NCI-H510A treated with DMSO at 0.1 percent for 48 hours (cell line): ENCODE data around the gene ITPKB.
"Not testable (repeated sequence)": the region's sequence is repeated elsewhere in the genome, so short reads cannot be mapped to it uniquely, and the experiment has no call there.

ENCODE experiments used
- DNase-seq: peaks from one replicate; lab custom pipeline; 2025; lab: John Stamatoyannopoulos, UW

ITPKB gene

DNA sequence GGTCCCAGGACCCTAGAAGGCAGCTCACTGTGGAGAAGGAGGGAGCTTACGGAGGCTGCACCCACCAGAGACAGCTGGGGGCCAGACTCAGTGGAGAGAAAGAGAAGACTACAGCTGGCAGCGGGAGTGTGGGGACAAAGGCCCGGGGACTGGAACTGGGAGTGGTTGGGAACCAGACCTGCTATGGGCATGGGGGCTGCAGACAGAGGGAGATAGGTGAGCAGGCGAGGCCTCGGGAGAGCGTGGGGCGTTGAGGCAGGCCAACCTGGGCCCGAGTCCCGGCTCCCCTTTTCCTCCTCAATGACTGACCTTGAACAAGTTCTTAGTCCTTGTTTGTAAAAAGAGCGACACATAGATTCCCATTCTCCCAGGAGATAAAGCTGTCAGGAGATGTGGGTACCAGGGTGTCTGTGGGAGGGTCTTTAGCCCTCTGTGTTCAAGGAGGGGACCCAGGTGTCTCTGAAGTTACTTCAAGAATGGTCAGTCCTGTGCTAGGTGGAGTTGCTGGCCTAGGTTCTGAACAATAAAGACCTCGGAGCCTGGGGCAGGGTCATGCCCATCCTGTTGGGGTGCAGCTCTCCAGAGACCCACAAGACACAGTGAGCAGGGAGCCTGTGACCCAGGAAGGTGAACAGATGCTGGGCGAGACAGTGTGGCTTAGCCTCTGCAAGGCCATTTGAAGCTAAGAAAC is 87.9 kb downstream of the ITPKB start:
- DNase-seq: no peak

DNA sequence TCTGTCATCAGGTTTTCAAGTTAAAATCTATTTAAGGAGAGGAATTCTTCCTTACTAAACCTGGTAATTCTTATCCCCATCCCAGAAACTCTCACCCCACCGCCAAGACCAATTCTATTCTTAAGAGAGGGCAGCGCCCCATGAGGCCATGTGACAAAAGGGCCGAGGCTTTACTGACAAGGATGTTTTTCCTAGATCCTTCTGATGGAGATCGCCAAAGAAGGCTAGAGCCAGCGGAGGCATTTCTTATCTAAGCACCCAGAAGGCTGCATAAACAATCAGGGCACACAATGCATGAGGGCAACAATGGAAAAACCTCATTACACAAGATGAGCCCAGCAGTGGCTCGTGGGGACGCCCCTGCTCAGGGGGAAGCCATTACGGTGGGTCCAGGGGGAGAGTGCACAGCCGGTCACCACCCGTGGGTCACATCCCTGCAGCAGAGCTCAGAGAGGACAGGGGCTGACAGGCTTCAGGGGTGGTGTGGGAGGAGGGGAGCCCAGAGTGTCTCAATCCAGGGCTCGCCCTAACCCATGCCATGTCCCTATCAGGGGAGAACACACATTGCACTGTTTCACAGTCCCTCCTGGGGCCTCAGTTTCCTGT is 88.7 kb downstream of the ITPKB start:
- no peak for DNase-seq

- no peak for DNase-seq
These were observed 89.3 kb downstream of the ITPKB start for GRCh38 chr1:226649780-226650179.

GRCh38 chr1:226649244-226649643 is 89.8 kb downstream of the ITPKB start:
- DNase-seq: no peak

DNA sequence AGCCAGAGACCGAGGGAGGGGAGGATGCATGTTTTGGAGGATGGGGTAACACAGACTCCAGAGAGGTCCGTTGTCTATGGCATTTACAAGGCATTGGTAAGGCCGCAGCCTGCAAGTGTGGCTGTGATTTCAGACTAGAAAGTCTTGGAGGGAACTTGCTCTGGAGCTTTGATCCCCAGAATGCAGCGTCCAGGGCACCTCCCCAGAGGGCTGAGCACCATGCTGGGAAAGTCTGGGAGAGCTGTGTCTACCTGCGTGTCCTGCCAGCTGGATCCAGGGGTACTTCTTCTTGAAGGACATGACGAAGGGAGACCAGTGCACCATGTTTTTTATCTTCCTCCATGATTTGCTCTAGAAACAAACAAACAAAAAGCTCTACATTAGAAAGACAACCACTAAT is 90.7 kb downstream of the ITPKB start:
- no peak for DNase-seq

GRCh38 chr1:226647719-226648118 is 91.4 kb downstream of the ITPKB start:
- no peak for DNase-seq

DNA sequence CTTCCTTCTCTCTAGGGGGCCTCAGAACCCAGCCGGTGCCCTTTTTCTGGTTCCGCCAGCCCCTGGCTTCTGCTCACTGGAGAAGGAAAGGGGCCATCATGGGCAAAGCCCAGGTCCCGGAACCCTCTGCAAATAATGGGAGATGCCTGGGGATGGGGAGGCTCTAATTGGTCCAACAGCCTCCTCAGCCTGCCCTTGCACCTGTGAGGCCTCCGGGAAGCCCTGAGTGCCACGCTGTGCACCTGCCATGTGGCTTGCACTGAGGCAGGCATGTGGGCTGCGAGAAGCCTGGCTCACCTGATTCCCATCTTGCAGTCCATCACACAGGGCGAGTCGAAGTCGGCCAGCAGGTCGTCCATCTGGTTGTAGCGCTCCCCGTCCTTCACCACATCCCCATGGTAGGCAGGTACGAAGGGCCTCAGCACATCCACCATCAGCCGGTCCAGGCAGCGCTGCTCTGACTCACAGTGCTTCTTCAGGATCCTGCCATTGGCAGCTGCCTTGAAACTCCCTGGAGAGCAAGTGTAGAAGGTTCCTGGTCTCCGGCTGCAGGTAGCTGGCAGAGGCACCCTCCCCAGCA is 92.1 kb downstream of the ITPKB start:
- DNase-seq: no peak

DNA sequence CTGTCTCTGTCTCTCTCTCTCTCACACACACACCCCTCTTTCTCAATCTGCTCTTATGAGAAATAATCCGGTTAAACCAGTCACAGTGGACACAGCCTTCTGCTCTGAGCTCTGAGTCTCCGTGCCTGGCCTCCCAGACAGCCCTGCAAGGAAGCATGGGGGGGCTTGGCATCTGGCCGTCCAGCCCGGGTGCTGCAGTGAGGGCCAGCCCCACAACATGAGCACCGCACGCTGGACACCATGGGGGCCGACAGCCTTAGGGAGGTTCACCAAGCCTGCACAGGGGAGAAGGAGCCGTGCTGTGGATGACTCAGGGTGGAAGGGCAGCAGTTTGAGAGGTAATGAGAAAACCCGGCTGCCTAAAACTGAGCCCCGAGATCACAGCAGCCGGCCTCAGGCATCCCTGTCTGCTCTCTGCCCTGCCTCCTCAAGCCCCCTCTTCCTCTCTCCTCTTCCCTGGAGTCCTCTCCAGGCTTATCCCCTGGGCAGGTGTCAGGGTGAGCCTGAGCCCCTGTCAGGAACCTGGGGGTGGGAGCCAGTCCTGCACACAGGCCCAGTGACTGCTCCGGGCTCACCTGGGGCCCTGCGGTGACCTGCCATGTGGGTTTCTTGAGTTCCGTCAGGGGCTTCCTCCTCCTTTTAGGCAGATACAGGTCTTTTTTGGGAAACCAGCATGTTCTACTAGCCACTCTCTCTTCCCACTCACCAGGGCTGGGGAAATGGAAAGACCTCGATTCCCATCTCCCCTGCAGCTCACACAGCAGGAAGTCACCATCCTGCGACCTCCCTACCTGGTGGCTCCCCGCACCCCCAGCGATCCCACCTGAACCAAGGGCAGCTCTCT is 92.8 kb downstream of the ITPKB start:
- no peak for DNase-seq

DNA sequence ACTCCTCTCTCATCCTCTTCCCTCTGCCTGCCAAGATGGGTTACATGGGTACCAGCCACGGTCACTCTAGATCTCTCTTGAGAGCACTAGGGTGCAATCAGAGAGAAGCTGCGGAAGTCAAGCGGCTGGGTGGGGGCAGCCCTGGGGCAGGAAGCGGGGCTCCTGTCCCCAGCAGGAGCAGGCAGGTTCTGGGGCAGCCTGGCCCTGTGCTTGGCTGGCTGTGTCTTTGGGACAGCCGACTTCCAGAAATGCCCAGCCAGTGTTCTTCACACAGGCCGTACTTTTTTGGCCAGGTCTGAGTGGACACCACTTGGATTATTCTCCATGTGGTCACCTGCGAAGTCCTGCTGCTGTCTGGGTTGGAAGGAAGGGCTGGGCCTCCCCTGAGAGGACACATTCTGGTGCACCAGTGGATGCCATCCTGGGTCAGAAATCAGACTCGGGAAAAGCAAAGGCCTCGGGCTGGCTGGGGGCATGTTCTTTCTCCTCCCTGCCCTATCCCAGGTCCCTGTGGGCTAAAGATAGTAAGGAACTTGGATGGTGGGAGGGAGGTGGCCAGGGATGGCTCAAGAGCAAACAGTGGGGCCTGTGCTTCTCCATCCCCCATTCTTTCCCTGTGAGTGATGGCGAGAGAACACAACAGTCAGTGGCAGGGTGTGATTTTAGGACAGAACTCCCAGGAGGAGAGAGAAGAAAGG is 93.7 kb downstream of the ITPKB start:
- no peak for DNase-seq

- no peak for DNase-seq
These were observed 94.4 kb downstream of the ITPKB start for GRCh38 chr1:226644541-226645176.

DNA sequence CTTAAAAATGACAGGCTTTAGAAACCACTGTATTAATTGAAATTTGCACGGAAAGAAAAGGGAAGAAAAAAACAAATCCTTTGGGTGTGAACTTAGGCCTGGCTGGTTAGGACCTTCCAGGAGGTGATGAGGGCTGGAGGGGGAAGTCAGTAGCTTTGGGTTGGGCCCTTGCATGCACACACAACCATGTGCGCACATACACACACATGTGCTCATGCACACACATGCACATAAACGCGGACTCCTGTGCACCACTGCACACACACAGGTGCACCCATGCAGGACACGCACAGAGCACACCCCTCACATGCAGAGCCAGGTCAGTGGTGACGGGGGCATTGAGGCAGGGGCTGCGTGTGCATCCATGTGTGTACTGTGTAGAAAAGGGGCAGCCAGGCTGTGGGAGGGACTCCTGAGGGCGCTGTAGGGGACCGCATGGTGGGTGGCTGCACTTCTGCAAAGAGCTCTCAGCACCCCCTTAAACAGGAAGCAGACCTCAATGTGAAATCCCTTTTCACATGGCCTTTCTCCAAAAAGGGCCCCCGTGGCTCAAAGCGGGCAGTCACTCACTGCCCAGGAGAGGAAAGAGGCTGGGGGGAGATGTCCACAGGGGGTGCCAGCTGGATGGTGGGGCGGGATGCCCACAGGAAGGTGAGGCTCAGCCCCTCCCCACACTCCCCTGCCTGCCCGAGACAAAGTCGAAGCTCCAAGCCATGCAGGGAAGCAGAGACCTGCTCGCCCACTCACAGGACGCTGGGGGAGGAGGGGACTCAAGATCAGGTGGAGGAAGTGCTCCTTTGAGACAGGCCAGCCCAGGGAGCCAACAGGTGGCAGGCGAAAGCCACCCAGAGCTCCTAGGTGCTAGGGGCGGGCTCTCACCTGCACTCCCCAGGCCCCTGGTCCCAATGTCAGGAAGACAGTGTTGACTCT is 95.2 kb downstream of the ITPKB start:
- DNase-seq: no peak

DNA sequence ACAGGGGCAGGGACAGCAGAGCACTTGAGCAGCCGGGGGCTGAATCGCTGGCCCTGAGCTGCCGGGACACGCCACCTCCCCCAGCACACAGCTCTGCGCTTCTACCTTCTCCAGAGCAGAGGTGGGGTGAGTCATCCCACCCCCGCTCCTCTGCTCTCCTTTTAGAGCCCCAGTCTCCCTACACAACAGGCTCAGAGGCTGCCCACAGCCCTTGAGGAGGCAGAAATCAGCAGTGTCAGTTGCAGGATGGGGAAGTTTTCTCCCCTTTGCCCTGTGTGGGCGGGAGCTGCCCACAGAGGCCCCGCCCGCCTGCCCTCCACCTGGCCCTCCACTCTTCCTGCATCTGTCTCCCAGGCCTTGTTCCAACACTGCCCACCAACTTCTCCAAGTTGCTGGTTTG is 95.9 kb downstream of the ITPKB start:
- DNase-seq: no peak

- DNase-seq: no peak
These were observed 96.7 kb downstream of the ITPKB start for GRCh38 chr1:226642421-226642820.

DNA sequence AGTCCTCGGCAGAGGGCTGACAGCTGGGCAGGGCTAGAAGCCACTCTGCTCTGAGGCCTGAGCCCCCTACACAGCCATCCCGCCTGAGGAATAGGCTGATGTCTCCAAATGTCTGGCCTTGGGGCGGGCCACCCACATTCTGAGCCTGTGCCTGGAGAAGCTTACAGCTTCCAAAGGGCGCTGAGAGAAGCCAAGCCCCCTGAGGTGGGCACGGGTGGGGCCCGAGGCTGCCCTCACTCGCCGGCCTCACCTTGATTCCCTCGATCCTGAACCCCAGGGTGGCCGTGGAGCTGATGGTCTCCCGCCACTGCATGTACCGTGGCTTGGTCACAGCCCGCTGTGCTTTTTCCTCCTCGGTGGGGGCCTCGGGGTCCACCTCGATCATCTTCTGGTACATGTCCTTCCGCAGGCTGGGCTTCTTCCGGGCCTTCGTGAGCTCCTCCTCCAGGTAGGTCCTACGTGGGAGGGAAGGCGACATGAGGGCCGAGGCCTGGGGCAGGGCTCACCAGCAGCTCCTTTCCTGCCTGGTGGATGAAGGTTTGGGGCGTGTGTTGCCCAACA is 97.3 kb downstream of the ITPKB start:
- DNase-seq: no peak

- DNase-seq: peak; percentile 64
These were observed 98.6 kb downstream of the ITPKB start for GRCh38 chr1:226640321-226641136.

GRCh38 chr1:226639631-226640061 is 99.4 kb downstream of the ITPKB start:
- no peak for DNase-seq

- not testable (repeated sequence) for DNase-seq
These were observed 99.9 kb downstream of the ITPKB start for GRCh38 chr1:226639206-226639605.

DNA sequence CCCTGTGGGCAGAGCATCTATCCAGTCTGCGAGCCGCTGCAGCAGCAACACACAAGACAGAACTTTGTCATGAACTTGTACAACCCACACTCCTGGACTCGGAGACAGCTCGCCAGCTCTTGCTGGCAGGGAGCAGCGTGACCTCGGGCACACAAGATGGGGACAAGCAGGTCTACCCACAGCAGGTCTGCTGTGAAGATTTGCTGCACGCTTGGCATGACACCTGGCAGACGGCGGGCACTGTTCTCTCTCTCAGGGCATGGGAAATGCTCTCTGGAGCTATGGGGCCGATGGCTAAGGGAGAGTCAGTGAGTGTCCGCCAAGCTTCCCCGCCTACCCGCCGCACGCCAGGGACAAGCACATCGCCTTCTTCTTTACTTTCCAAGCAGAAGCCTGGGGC is 100.5 kb downstream of the ITPKB start:
- no peak for DNase-seq

- no peak for DNase-seq
These were observed 101.0 kb downstream of the ITPKB start for GRCh38 chr1:226638001-226638601.
